Calu3 (cell line): ENCODE measurements around the gene ATG4B. TPM values are rescaled to one million over a fixed set of nuclear protein-coding genes. Genes with fewer than 3 reads are reported as not detected.
A peak's percentile ranks its signal among the peaks of the same experiment; 100 is the strongest.

Experiments
- BruUV-seq: library from RNA; stranded (reverse); fragments of 400-500 nt; replicated peaks from 2 replicates; lab custom pipeline; 2021; lab: Mats Ljungman, UMichigan
- CTCF ChIA-PET: fragments of 300-600 bp; sonication (Branson Sonifier 250); formaldehyde crosslinking; loops from one replicate; lab custom pipeline; 2022; ENCODE audit warnings: antibody characterized with exemption; lab: Charles Lee
- DNase-seq: peaks from one replicate; pipeline ENCODE4 v3.0.0; 2022
- H3K27ac Mint-ChIP-seq: one replicate; pipeline ENCODE4 v1.8.0; 2022; ENCODE audit warnings: mixed read lengths; ENCODE audit not compliant: unreplicated experiment
- H3K27me3 Mint-ChIP-seq: one replicate; pipeline ENCODE4 v1.8.0; 2022; ENCODE audit warnings: mixed read lengths; ENCODE audit not compliant: unreplicated experiment
- H3K36me3 Mint-ChIP-seq: one replicate; pipeline ENCODE4 v1.8.0; 2022; ENCODE audit warnings: mild to moderate bottlenecking, moderate library complexity, mixed read lengths; ENCODE audit not compliant: insufficient read depth, unreplicated experiment
- H3K4me1 Mint-ChIP-seq: one replicate; pipeline ENCODE4 v1.8.0; 2022; ENCODE audit warnings: mild to moderate bottlenecking, low read depth, mixed read lengths; ENCODE audit not compliant: unreplicated experiment
- H3K4me3 Mint-ChIP-seq: one replicate; pipeline ENCODE4 v1.8.0; 2022; ENCODE audit warnings: mild to moderate bottlenecking, low read depth, moderate library complexity, mixed read lengths; ENCODE audit not compliant: unreplicated experiment
- H3K9me3 Mint-ChIP-seq: one replicate; pipeline ENCODE4 v1.8.0; 2022; ENCODE audit warnings: low read depth, mixed read lengths; ENCODE audit not compliant: unreplicated experiment
- intact Hi-C: fragments of 100-400 bp; cut with micrococcal nuclease; formaldehyde crosslinking; loops from one replicate; pipeline ENCODE4 v1.10.0; 2022; ENCODE audit not compliant: unreplicated experiment
- total RNA-seq: library from RNA; stranded (reverse); gene quantifications from 2 replicates; pipeline ENCODE4 v1.2.3, GENCODE V29; 2022
- TF ChIP-seq, protein P1 (sequence below): fragments of 200-600 bp; IDR thresholded peaks from one replicate; pipeline ENCODE4 v1.8.0; 2022; ENCODE audit warnings: antibody characterized with exemption; ENCODE audit not compliant: unreplicated experiment

The ATG4B gene
- total RNA-seq, 1 experiment from 2014 or later: 95.3 TPM

DNA sequence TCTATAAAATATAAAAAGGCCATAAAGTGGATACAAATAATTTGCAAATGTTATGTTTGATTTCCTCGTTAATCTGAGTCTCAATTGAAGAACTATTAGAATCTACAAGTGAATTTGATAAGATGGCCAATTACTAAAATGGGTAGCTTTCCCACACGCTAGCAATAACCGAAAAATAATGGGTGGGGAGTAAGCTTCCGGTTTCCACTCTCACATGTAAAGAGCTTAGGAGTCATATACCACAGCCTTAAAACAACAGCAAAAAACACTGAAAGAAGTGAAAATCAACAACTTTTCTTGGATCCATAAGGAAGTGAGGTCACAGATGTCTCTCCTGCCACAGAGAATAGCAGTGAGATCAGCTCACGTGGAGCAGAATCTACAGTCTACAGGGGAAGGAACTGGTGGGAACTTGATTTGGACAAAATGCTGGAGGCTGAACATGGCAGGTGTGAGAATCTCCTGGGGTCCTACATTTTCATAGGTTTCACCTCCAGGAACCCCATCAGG lies 19.1 kb upstream of the ATG4B start:
- TF ChIP-seq, protein P1, sequence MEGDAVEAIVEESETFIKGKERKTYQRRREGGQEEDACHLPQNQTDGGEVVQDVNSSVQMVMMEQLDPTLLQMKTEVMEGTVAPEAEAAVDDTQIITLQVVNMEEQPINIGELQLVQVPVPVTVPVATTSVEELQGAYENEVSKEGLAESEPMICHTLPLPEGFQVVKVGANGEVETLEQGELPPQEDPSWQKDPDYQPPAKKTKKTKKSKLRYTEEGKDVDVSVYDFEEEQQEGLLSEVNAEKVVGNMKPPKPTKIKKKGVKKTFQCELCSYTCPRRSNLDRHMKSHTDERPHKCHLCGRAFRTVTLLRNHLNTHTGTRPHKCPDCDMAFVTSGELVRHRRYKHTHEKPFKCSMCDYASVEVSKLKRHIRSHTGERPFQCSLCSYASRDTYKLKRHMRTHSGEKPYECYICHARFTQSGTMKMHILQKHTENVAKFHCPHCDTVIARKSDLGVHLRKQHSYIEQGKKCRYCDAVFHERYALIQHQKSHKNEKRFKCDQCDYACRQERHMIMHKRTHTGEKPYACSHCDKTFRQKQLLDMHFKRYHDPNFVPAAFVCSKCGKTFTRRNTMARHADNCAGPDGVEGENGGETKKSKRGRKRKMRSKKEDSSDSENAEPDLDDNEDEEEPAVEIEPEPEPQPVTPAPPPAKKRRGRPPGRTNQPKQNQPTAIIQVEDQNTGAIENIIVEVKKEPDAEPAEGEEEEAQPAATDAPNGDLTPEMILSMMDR: no peak
- Mint-ChIP-seq H3K27ac (no peak overlapping the region), H3K9me3 (no peaks in the 10 kb centered on the region), H3K4me1 (peaks cover 19% of the 10 kb centered on the region), H3K27me3 (no peaks in the 10 kb centered on the region), H3K36me3 (peaks cover 21% of the 10 kb centered on the region), H3K4me3 (no peak overlapping the region)
- CTCF ChIA-PET: interaction anchor here (0.6 kb wide), 1 partner anchor 33 kb away, joined by 5 read pairs; no protein-coding TSS in a partner anchor
- no TSS peak for BruUV-seq
- intact Hi-C loops: no loop called here
- DNase-seq: no peak

DNA sequence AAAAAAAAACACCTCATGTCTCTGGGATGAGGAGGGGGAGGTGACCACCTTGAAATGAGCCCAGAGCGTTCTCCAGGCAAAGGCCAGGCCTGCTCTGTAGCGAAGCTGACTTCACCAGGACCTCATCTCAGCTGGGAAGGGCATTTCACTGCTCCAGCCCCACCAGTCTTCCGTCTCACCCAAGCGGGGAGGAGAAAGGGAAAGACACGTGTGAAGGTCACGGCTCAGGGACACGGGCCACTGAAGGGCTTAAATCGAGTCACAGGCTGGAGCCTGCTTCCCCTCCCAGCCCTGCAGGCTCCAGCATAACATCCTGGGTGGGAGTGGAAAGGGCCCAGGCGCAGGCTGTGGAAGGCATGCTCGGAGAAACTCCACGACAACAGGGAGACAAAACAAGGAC lies 18.7 kb upstream of the ATG4B start:
- DNase-seq: no peak
- H3K9me3 Mint-ChIP-seq: no peaks in the 10 kb centered on the region
- TF ChIP-seq, protein P1: no peak
- CTCF ChIA-PET: no interaction called here
- H3K36me3 Mint-ChIP-seq: peaks cover 21% of the 10 kb centered on the region
- H3K4me1 Mint-ChIP-seq: peaks cover 19% of the 10 kb centered on the region
- no peak overlapping the region for H3K27ac Mint-ChIP-seq
- no peak overlapping the region for H3K4me3 Mint-ChIP-seq
- intact Hi-C loops: no loop called here
- no peaks in the 10 kb centered on the region for H3K27me3 Mint-ChIP-seq
- no TSS peak for BruUV-seq

DNA sequence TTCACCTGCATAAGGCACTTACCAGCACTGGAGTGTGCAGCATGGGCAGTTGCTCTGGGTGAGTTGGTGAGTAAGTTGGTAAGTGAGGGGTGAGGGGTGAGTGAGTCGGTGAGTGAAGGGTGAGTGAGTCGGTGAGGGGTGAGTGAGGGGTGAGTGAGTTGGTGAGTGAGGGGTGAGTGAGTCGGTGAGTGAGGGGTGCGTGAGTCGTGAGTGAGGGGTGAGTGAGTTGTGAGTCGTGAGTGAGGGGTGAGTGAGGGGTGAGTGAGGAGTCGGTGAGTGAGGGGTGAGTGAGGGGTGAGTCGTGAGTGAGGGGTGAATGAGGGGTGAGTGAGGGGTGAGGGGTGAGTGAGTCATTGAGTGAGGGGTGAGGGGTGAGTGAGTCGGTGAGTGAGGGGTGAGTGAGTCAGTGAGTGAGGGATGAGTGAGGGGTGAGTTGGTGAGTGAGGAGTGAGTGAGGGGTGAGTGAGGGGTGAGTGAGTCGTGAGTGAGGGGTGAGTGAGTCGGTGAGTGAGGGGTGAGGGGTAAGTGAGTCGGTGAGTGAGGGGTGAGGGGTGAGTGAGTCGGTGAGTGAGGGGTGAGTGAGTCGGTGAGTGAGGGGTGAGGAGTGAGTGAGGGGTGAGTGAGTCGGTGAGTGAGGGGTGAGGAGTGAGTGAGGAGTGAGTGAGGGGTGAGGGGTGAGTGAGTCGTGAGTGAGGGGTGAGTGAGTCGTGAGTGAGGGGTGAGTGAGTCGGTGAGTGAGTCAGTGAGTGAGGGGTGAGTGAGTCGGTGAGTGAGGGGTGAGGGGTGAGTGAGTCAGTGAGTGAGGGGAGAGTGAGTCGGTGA lies 17.7 kb upstream of the ATG4B start:
- TF ChIP-seq, protein P1: no peak
- peaks cover 21% of the 10 kb centered on the region for H3K36me3 Mint-ChIP-seq
- BruUV-seq: no TSS peak

DNA sequence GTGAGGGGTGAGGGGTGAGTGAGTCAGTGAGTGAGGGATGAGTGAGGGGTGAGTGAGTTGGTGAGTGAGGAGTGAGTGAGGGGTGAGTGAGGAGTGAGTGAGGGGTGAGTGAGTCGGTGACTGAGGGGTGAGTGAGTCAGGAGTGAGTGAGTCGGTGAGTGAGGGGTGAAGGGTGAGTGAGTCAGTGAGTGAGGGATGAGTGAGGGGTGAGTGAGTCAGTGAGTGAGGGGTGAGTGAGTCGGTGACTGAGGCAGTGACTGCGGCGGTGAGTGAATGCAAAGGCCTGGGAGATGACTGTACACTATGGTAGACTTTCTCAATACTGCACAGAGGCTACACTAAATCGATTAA lies 17.1 kb upstream of the ATG4B start:
- Mint-ChIP-seq H3K27ac (peak overlapping the region; percentile 1), H3K4me1 (peaks cover 19% of the 10 kb centered on the region), H3K9me3 (no peaks in the 10 kb centered on the region), H3K27me3 (no peaks in the 10 kb centered on the region), H3K36me3 (peaks cover 25% of the 10 kb centered on the region), H3K4me3 (no peak overlapping the region)
- CTCF ChIA-PET: no interaction called here
- BruUV-seq: no TSS peak
- intact Hi-C loops: no loop called here
- TF ChIP-seq, protein P1: no peak
- DNase-seq: peak; percentile 42

More for the DNA sequence above, 17.7 kb upstream of the ATG4B start:
- no peak overlapping the region for H3K4me3 Mint-ChIP-seq
- H3K27ac Mint-ChIP-seq: peak overlapping the region; percentile 1
- intact Hi-C loops: no loop called here
- no peak for DNase-seq
- H3K27me3 Mint-ChIP-seq: no peaks in the 10 kb centered on the region
- H3K9me3 Mint-ChIP-seq: no peaks in the 10 kb centered on the region
- peaks cover 19% of the 10 kb centered on the region for H3K4me1 Mint-ChIP-seq
- CTCF ChIA-PET: no interaction called here
